ENCODE data around the gene CD8B2.

CD8B2 gene

DNA sequence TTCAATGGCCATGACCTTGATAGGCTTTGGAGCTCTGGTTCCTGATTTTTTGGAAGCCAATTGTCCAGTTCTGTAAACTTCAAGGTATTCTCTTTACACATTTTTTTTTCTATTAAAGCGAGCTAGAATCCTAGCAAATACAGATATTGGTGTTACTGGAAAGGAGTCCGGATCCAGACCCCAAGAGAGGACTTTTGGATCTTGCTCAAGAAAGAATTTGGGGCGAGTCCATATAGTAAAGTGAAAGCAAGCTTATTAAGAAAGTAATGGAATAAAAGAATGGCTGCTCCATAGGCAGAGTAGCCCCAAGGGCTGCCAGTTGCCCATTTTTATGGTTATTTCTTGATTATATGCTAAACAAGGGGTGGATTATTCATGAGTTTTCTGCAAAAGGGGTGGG lies 45.1 kb downstream of the CD8B2 start:
- Histone ChIP-seq H3K4me1 (ENCODE audit: insufficient read depth, poor library complexity, severe bottlenecking) (no peaks in the 10 kb centered on the region), H3K27me3 (ENCODE audit: insufficient read depth, poor library complexity, severe bottlenecking) (peaks cover 6% of the 10 kb centered on the region), H3K36me3 (ENCODE audit: low read depth) (no peaks in the 10 kb centered on the region), H3K9me3 (ENCODE audit: severe bottlenecking) (no peaks in the 10 kb centered on the region), H3K27ac (ENCODE audit: poor library complexity, severe bottlenecking) (no peak overlapping the region), H3K4me3 (ENCODE audit: severe bottlenecking) (no peak overlapping the region)
- TF ChIP-seq, protein P1, sequence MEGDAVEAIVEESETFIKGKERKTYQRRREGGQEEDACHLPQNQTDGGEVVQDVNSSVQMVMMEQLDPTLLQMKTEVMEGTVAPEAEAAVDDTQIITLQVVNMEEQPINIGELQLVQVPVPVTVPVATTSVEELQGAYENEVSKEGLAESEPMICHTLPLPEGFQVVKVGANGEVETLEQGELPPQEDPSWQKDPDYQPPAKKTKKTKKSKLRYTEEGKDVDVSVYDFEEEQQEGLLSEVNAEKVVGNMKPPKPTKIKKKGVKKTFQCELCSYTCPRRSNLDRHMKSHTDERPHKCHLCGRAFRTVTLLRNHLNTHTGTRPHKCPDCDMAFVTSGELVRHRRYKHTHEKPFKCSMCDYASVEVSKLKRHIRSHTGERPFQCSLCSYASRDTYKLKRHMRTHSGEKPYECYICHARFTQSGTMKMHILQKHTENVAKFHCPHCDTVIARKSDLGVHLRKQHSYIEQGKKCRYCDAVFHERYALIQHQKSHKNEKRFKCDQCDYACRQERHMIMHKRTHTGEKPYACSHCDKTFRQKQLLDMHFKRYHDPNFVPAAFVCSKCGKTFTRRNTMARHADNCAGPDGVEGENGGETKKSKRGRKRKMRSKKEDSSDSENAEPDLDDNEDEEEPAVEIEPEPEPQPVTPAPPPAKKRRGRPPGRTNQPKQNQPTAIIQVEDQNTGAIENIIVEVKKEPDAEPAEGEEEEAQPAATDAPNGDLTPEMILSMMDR (IDR thresholded peaks at IDR 0.05; ENCODE audit: poor library complexity, severe bottlenecking): no peak
- ATAC-seq (ENCODE audit: low read depth) (no peak), DNase-seq (ENCODE audit: low spot score) (no peak)

DNA sequence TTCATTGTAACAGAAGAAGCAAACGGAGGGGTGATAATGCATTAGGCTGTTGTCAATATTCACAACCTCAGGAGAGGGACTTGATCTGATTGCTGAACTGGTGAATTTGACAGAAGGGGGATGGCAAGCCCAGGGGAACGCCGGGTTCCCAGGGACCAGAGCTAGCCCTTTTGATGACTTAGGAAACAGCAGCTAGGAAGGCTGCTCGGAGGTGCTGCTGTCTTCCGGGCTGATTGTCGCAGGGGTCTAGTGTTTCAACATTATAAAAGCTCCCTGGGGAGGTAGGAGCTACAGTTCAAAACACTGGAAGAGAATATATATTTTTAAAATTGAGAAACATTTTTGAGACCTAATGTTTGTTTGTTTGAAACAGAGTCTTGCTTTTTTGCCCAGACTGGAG lies 47.3 kb downstream of the CD8B2 start:
- H3K4me3 ChIP-seq (ENCODE audit: severe bottlenecking): no peak overlapping the region
- ATAC-seq (ENCODE audit: low read depth): no peak
- DNase-seq (ENCODE audit: low spot score): no peak
- TF ChIP-seq, protein P1 (IDR thresholded peaks at IDR 0.05; ENCODE audit: poor library complexity, severe bottlenecking): no peak
- H3K9me3 ChIP-seq (ENCODE audit: severe bottlenecking): no peaks in the 10 kb centered on the region
- no peak overlapping the region for H3K27ac ChIP-seq (ENCODE audit: poor library complexity, severe bottlenecking)
- H3K4me1 ChIP-seq (ENCODE audit: insufficient read depth, poor library complexity, severe bottlenecking): no peaks in the 10 kb centered on the region
- H3K36me3 ChIP-seq (ENCODE audit: low read depth): no peaks in the 10 kb centered on the region
- H3K27me3 ChIP-seq (ENCODE audit: insufficient read depth, poor library complexity, severe bottlenecking): no peaks in the 10 kb centered on the region

DNA sequence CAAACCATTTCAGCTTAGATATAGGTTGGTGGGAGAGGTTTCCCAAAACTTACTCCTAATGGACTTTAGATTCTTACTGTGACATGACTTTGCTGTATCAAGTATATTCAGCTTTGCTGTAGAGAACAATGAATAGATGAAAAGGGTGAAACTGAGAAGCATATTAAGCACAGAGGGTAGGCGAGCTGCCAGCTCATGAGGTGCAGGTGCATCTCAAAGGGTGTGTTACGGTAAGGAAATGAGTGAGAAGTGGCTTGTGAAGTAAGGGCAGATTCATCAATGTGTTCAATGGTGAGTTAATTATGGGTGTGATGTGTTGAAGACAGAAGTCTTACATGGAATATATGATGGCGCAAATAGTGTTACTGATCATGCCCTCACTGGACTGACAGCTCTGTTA lies 49.3 kb downstream of the CD8B2 start:
- H3K9me3 ChIP-seq (ENCODE audit: severe bottlenecking): no peaks in the 10 kb centered on the region
- no peak for DNase-seq (ENCODE audit: low spot score)
- H3K27me3 ChIP-seq (ENCODE audit: insufficient read depth, poor library complexity, severe bottlenecking): no peaks in the 10 kb centered on the region

DNA sequence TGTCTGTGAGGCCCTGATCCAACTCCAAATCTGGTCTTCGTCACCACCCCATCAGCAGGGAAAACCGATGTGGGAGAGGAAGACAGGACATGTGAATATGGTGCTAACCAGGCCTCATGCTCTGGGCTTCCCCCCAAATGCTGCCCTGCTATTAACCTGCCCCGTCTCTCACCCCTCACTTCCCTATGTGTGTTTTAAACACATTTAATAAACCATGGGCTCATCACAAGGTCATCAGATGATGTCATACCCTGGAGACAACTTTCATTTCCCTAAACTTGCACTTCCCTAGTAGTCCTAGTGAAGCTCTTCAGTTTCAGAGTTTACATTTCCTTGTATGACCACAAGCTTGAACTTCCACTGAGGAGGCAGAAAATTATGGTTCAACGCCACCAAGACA lies 49.9 kb downstream of the CD8B2 start:
- Histone ChIP-seq H3K27me3 (ENCODE audit: insufficient read depth, poor library complexity, severe bottlenecking) (peaks cover 1% of the 10 kb centered on the region), H3K4me1 (ENCODE audit: insufficient read depth, poor library complexity, severe bottlenecking) (no peaks in the 10 kb centered on the region), H3K4me3 (ENCODE audit: severe bottlenecking) (no peak overlapping the region), H3K27ac (ENCODE audit: poor library complexity, severe bottlenecking) (no peak overlapping the region), H3K36me3 (ENCODE audit: low read depth) (no peaks in the 10 kb centered on the region), H3K9me3 (ENCODE audit: severe bottlenecking) (no peaks in the 10 kb centered on the region)
- no peak for ATAC-seq (ENCODE audit: low read depth)
- no peak for DNase-seq (ENCODE audit: low spot score)
- TF ChIP-seq, protein P1 (IDR thresholded peaks at IDR 0.05; ENCODE audit: poor library complexity, severe bottlenecking): no peak

More for the DNA sequence above, 49.3 kb downstream of the CD8B2 start:
- no peak for ATAC-seq (ENCODE audit: low read depth)
- Histone ChIP-seq H3K27ac (ENCODE audit: poor library complexity, severe bottlenecking) (no peak overlapping the region), H3K36me3 (ENCODE audit: low read depth) (no peaks in the 10 kb centered on the region), H3K4me3 (ENCODE audit: severe bottlenecking) (no peak overlapping the region), H3K4me1 (ENCODE audit: insufficient read depth, poor library complexity, severe bottlenecking) (no peaks in the 10 kb centered on the region)
- TF ChIP-seq, protein P1 (IDR thresholded peaks at IDR 0.05; ENCODE audit: poor library complexity, severe bottlenecking): no peak

DNA sequence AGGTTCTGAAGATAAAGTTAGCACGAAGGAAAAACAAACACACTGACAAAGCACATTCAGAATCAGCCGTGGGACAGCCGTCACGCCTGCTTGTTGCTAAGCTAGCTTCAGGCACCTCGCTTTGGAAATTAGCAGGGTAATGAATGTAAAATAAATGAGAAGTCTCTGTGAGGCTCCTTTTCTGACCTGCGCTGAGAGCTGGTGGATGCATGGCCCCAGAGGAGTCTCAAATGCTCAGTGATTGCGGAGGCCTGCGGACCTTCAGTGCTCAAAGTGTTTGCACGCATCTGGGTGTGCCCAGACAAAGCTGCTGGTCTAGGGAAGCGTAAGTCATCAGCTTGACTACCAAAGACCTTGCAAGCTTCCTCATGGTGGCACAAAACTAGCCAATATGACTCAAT lies 50.6 kb downstream of the CD8B2 start:
- Histone ChIP-seq H3K4me3 (ENCODE audit: severe bottlenecking) (no peak overlapping the region), H3K27ac (ENCODE audit: poor library complexity, severe bottlenecking) (no peak overlapping the region), H3K27me3 (ENCODE audit: insufficient read depth, poor library complexity, severe bottlenecking) (peaks cover 4% of the 10 kb centered on the region), H3K36me3 (ENCODE audit: low read depth) (no peaks in the 10 kb centered on the region), H3K4me1 (ENCODE audit: insufficient read depth, poor library complexity, severe bottlenecking) (no peaks in the 10 kb centered on the region), H3K9me3 (ENCODE audit: severe bottlenecking) (no peaks in the 10 kb centered on the region)
- ATAC-seq (ENCODE audit: low read depth) (no peak), DNase-seq (ENCODE audit: low spot score) (no peak)
- TF ChIP-seq, protein P1 (IDR thresholded peaks at IDR 0.05; ENCODE audit: poor library complexity, severe bottlenecking): no peak
